Measurements from ENCODE around the gene DENND11.

DENND11 gene

DNA sequence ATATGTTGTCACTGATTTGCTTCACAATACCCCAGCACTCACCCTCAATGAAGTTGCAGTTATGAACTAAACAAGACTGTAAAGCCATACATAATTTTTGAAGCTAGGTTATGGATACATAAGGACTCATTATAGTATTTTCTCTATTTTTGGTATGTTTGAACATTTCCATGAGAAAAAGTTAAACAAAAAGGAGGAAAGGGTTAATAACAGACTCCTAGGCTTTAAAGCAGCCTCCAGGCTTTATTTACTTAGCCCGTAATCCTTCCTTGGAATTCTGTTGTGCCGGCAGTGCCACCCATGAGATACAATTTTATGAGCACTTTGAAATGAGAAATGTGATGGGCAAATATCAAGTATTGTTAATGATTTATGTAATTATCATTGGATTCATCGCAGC, 2.1 kb upstream of the DENND11 start:
- no peak overlapping the region for H3K4me2 ChIP-seq (ENCODE audit: low read length)
- H3K9ac ChIP-seq: no peak overlapping the region
- no peaks in the 10 kb centered on the region for H3K9me3 ChIP-seq (ENCODE audit: control insufficient read depth, low read length)
- TF ChIP-seq, protein P1, sequence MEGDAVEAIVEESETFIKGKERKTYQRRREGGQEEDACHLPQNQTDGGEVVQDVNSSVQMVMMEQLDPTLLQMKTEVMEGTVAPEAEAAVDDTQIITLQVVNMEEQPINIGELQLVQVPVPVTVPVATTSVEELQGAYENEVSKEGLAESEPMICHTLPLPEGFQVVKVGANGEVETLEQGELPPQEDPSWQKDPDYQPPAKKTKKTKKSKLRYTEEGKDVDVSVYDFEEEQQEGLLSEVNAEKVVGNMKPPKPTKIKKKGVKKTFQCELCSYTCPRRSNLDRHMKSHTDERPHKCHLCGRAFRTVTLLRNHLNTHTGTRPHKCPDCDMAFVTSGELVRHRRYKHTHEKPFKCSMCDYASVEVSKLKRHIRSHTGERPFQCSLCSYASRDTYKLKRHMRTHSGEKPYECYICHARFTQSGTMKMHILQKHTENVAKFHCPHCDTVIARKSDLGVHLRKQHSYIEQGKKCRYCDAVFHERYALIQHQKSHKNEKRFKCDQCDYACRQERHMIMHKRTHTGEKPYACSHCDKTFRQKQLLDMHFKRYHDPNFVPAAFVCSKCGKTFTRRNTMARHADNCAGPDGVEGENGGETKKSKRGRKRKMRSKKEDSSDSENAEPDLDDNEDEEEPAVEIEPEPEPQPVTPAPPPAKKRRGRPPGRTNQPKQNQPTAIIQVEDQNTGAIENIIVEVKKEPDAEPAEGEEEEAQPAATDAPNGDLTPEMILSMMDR (IDR thresholded peaks at IDR 0.05): no peak
- H3K27ac ChIP-seq: no peak overlapping the region
- peaks cover 22% of the 10 kb centered on the region for H3K4me1 ChIP-seq
- H3K79me2 ChIP-seq: peaks cover 10% of the 10 kb centered on the region
- H3K27me3 ChIP-seq (ENCODE audit: control insufficient read depth, insufficient read depth, low read length): no peaks in the 10 kb centered on the region
- H2AFZ ChIP-seq: no peak overlapping the region
- H3K36me3 ChIP-seq (ENCODE audit: control insufficient read depth, insufficient read depth, low read length): no peaks in the 10 kb centered on the region
- no peak overlapping the region for H3K4me3 ChIP-seq (ENCODE audit: low read depth, low read length)

DNA sequence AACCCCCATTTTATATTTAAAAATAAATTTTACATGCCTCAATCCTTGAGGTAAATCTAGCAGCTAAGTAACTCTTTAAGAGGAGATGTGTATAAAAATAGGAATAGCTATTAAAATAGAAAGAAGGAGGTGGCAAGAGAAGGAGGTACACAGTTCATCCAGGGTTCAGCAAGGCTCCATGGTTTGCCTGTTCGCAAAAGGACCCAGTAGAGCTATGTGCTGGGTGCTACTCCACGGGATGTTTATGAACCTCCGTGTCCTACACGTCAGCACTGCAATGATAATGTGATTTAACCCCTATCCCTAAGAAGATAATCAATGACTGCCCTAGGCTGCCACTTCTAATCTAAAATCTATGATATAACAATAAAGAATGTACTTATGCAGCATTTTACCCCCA, 926 bp upstream of the DENND11 start:
- peaks cover 22% of the 10 kb centered on the region for H3K4me1 ChIP-seq
- H3K4me3 ChIP-seq (ENCODE audit: low read depth, low read length): no peak overlapping the region
- H3K27ac ChIP-seq: peak overlapping the region; percentile 74
- peak overlapping the region; percentile 89 for H2AFZ ChIP-seq
- no peaks in the 10 kb centered on the region for H3K36me3 ChIP-seq (ENCODE audit: control insufficient read depth, insufficient read depth, low read length)
- no peaks in the 10 kb centered on the region for H3K9me3 ChIP-seq (ENCODE audit: control insufficient read depth, low read length)
- peaks cover 10% of the 10 kb centered on the region for H3K79me2 ChIP-seq
- TF ChIP-seq, protein P1 (IDR thresholded peaks at IDR 0.05): no peak
- H3K9ac ChIP-seq: no peak overlapping the region
- H3K4me2 ChIP-seq (ENCODE audit: low read length): no peak overlapping the region
- H3K27me3 ChIP-seq (ENCODE audit: control insufficient read depth, insufficient read depth, low read length): no peaks in the 10 kb centered on the region

DNA sequence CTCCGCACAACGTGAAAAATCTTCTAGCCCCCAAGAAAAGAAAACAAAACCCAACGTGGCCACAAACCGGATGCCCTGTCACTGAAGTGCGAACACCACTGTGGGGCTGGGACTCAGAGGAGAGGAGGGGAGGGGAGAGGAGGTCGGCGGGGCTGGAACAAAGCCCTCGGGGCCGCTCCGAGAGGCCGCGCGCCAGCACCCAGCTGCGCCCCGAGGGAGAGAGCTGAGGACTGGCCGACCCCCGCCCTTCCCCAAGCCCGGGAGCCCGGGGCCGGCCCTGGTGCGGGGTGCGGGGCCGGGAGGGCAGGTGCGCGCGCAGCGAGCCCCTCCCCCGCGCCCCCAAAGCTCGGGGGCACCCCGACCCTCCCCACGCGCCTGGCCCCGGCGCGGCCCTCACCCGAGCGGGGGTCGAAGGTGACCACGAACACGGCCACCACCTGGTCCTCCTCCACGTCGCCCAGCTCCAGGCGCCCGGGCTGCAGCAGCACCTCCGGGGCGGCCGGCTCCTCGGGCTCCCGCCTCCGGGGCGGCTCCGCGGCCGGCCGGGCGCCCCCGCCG, 398 bp downstream of the DENND11 start:
- peak overlapping the region; percentile 50 for H3K4me3 ChIP-seq (ENCODE audit: low read depth, low read length)
- H3K27me3 ChIP-seq (ENCODE audit: control insufficient read depth, insufficient read depth, low read length): no peaks in the 10 kb centered on the region
- peak overlapping the region; percentile 63 for H3K27ac ChIP-seq
- H3K36me3 ChIP-seq (ENCODE audit: control insufficient read depth, insufficient read depth, low read length): no peaks in the 10 kb centered on the region
- H3K4me2 ChIP-seq (ENCODE audit: low read length): peak overlapping the region; percentile 65
- peak overlapping the region; percentile 77 for H2AFZ ChIP-seq
- no peaks in the 10 kb centered on the region for H3K9me3 ChIP-seq (ENCODE audit: control insufficient read depth, low read length)
- TF ChIP-seq, protein P1 (IDR thresholded peaks at IDR 0.05): no peak
- peaks cover 10% of the 10 kb centered on the region for H3K79me2 ChIP-seq
- H3K9ac ChIP-seq: no peak overlapping the region
- peaks cover 24% of the 10 kb centered on the region for H3K4me1 ChIP-seq

DNA sequence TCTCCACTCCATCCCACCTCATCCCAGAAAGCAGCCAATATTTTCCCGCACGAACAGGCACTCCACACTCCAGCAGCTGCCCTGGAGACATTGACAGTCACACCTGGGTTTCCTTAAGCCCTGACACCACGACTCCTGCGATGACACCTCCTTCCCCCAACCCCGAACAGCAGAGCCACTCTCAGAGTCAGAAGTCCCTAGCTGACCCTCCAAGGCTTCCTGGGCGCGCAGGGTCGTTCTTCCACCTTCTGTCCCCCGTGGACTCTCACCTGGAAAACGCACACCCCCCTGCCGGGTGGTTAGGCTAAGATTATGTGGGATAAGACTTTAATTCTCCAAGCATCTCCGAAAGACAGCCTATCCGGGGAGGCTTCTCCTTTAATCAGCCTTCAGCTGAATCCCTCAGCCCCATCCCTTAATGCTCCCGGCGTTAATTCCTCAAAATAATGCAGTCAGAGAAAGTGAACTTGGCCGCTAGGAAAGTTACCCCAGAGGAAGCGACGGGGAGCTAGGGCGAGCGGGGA, 1.1 kb downstream of the DENND11 start:
- Histone ChIP-seq H3K9ac (no peak overlapping the region), H3K4me2 (ENCODE audit: low read length) (peak overlapping the region; percentile 70), H3K79me2 (peaks cover 12% of the 10 kb centered on the region), H3K9me3 (ENCODE audit: control insufficient read depth, low read length) (no peaks in the 10 kb centered on the region), H3K4me1 (peaks cover 30% of the 10 kb centered on the region), H3K4me3 (ENCODE audit: low read depth, low read length) (peak overlapping the region; percentile 36), H3K36me3 (ENCODE audit: control insufficient read depth, insufficient read depth, low read length) (no peaks in the 10 kb centered on the region), H3K27me3 (ENCODE audit: control insufficient read depth, insufficient read depth, low read length) (no peaks in the 10 kb centered on the region), H2AFZ (peak overlapping the region; percentile 63), H3K27ac (peak overlapping the region; percentile 75)
- TF ChIP-seq, protein P1 (IDR thresholded peaks at IDR 0.05): no peak

DNA sequence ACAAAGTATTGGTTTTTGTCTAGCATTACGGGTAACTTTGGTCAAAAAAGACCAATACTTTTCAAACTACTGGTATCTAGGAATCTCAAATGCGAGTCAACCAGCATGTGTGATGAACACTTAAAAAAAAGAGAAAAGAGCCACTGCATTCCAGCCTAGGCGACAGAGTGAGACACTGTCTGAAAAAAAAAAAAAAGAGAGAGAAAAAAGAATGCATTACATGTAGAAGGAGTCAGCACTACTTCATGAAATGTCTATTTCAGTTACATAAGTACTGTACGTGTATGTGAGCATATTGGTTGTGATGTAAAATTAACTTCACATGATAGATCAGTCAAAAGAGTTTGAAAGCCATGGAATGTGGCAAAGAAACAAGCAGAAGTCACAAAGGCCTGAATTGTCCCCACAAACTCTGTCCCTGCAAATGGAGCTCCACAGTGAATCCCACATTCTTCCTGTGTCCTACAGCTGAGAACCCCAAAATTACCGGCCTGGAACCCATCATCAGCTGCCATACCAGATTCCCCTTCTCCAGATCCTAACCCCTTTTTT, 1.6 kb downstream of the DENND11 start:
- Histone ChIP-seq H3K9me3 (ENCODE audit: control insufficient read depth, low read length) (no peaks in the 10 kb centered on the region), H3K36me3 (ENCODE audit: control insufficient read depth, insufficient read depth, low read length) (no peaks in the 10 kb centered on the region), H3K4me1 (peaks cover 32% of the 10 kb centered on the region), H3K4me3 (ENCODE audit: low read depth, low read length) (peak overlapping the region; percentile 36), H3K27ac (peak overlapping the region; percentile 75), H3K4me2 (ENCODE audit: low read length) (peak overlapping the region; percentile 70), H3K27me3 (ENCODE audit: control insufficient read depth, insufficient read depth, low read length) (no peaks in the 10 kb centered on the region), H2AFZ (peak overlapping the region; percentile 63), H3K9ac (no peak overlapping the region), H3K79me2 (peaks cover 15% of the 10 kb centered on the region)
- TF ChIP-seq, protein P1 (IDR thresholded peaks at IDR 0.05): no peak

Measured in parathyroid adenoma (tissue), 2 donors.